ENCODE measurements around the gene PARP3. TPM values are rescaled to one million over a fixed set of nuclear protein-coding genes. Genes with fewer than 3 reads are reported as not detected.

The PARP3 gene
- total and polyA plus RNA-seq, 9 of the 15 experiments (the other 6 are each of a cell fraction or from before 2014, with no cell fraction given) = 0.46 to 6.6 (median 4.5) TPM

GRCh38 chr3:51995346-51996163 is 53.4 kb downstream of the PARP3 start, which contains the start of gene RPL29 (continued):
- no peak for TF ChIP-seq ZNF398 (CRISPR knock-in tag; IDR thresholded peaks at IDR 0.05)
- TF ChIP-seq DIDO1 (tag; IDR thresholded peaks at IDR 0.05; ENCODE audit: low read depth) = peak; percentile 89
- no peak for TF ChIP-seq RAD21 (CRISPR knock-in tag; conservative IDR thresholded peaks at IDR 0.05 in 1 of 2, IDR thresholded peaks at IDR 0.05 in 1 of 2)
- TF ChIP-seq NONO (IDR thresholded peaks at IDR 0.05; ENCODE audit: low read depth in 2 of 2, low read length in 1 of 2) = no peak
- TF ChIP-seq ZNF174 (CRISPR knock-in tag; IDR thresholded peaks at IDR 0.05) = no peak
- peak; percentile 89 for TF ChIP-seq ZNF609 (CRISPR knock-in tag; IDR thresholded peaks at IDR 0.05; ENCODE audit: borderline replicate concordance)
- no peak for TF ChIP-seq ETS2 (tag; IDR thresholded peaks at IDR 0.05; ENCODE audit: borderline replicate concordance, poor library complexity, severe bottlenecking)
- TF ChIP-seq SIN3B (IDR thresholded peaks at IDR 0.05; ENCODE audit: low read depth) = peak; percentile 84
- no peak for TF ChIP-seq TSC22D4 (tag; IDR thresholded peaks at IDR 0.05)
- TF ChIP-seq TSHZ1 (CRISPR knock-in tag; IDR thresholded peaks at IDR 0.05) = no peak
- TF ChIP-seq LCOR (CRISPR knock-in tag; IDR thresholded peaks at IDR 0.05) = peak; percentile 64; the same call in 1 of the 2 replicates
- 0 out of 2 replicates have a peak, but pooled peaks have one; percentile 25 for TF ChIP-seq ZNF384 (IDR thresholded peaks at IDR 0.05; ENCODE audit: low read depth, low read length)
- TF ChIP-seq BACH1 (tag; IDR thresholded peaks at IDR 0.05) = no peak
- peak in 1 of 2 experiments; percentile 32; a peak in 1 of 4 replicates for TF ChIP-seq RCOR1 (IDR thresholded peaks at IDR 0.05; ENCODE audit: borderline replicate concordance in 1 of 2, low read depth in 2 of 2, low read length in 2 of 2)
